ENCODE data around the gene MBL2. TPM values are rescaled to one million over a fixed set of nuclear protein-coding genes. Genes with fewer than 3 reads are reported as not detected.

The MBL2 gene
- total and polyA plus RNA-seq, 2 donors from 2014 or later: not detected

DNA sequence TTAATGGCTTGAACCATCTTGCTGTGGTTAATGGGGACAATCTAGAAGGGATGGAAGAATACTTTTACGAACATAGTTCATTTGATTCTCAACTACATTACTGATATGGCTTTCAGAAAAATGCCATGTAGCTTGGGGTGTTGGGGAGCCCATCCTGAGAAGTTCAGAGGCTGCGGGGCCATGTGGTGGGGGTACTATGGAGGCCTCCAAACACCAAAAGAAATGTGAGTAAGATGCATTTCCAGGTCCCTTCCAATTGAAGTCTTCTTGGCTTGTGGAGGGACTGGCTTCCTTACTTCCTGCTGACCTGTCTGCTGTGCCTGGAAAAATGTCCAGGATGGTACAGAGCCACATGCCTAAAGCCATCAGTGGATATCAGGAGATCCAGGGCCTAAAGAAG, 1.6 kb upstream of the MBL2 start:
- FAIRE-seq: no peak
- intact Hi-C loops (cut with DNase I): no loop called here
- TF ChIP-seq, protein P1, sequence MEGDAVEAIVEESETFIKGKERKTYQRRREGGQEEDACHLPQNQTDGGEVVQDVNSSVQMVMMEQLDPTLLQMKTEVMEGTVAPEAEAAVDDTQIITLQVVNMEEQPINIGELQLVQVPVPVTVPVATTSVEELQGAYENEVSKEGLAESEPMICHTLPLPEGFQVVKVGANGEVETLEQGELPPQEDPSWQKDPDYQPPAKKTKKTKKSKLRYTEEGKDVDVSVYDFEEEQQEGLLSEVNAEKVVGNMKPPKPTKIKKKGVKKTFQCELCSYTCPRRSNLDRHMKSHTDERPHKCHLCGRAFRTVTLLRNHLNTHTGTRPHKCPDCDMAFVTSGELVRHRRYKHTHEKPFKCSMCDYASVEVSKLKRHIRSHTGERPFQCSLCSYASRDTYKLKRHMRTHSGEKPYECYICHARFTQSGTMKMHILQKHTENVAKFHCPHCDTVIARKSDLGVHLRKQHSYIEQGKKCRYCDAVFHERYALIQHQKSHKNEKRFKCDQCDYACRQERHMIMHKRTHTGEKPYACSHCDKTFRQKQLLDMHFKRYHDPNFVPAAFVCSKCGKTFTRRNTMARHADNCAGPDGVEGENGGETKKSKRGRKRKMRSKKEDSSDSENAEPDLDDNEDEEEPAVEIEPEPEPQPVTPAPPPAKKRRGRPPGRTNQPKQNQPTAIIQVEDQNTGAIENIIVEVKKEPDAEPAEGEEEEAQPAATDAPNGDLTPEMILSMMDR (IDR thresholded peaks at IDR 0.05; ENCODE audit: borderline replicate concordance, extremely low read depth, insufficient read depth): no peak
- Histone ChIP-seq H3K27me3 (ENCODE audit: control insufficient read depth, insufficient read depth, low read length) (no peaks in the 10 kb centered on the region), H3K9me3 (ENCODE audit: control insufficient read depth in 2 of 3, insufficient read depth in 1 of 3, low read length in 3 of 3) (no peaks in the 10 kb centered on the region), H3K27ac (ENCODE audit: low read depth in 2 of 2, low read length in 2 of 2) (no peak overlapping the region), H3K4me3 (ENCODE audit: low read length in 3 of 3) (no peak overlapping the region), H3K4me1 (ENCODE audit: control insufficient read depth in 2 of 3, insufficient read depth in 2 of 3, low read depth in 1 of 3, low read length in 3 of 3) (no peaks in the 10 kb centered on the region), H3K36me3 (ENCODE audit: control insufficient read depth in 2 of 3, insufficient read depth in 3 of 3, low read length in 3 of 3) (no peaks in the 10 kb centered on the region), H3K9ac (ENCODE audit: low read length in 3 of 3) (no peak overlapping the region)
- no peak for DNase-seq

DNA sequence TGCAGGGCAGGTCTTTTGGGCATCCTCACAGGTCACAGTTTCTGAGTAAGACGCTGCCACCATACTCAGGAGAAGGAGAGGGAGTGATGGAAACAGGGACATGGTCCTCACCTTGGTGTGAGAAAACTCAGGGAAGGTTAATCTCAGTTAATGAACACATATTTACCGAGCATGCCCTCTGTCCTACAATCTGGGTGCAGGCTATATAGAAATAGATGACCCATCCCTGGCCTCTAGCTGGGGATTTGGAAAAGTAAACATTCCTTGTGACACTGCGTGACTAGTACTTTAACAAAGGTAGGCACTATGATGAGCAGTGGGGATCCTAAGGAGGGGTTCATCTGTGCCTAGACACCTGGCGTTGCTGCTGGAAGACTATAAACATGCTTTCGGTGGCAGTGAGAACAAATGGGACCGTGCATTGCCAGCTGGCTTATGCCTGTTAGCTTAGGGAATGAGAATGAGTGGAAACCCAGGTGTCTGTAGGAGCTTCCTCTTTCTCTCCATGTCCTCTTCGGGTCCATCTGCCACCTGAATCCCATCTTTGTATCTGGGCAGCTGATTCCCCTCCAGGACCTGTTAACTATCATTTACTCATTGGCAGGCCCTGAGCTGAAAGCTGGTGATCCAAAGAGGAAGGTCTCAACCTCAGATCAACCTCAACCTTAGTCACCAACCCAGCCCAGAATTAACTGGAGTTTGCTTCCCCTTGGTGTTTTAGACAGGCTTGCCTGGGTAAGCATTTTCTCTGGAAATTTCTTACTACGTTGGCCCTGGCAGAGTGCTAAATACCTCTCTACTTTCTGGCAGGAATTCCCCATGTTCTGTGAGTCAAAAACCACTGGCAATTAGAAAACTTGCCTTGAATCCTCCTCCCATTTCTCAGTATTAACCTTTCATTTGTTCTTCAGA, 794 bp downstream of the MBL2 start:
- no peaks in the 10 kb centered on the region for H3K36me3 ChIP-seq (ENCODE audit: control insufficient read depth in 2 of 3, insufficient read depth in 3 of 3, low read length in 3 of 3)
- no peaks in the 10 kb centered on the region for H3K4me1 ChIP-seq (ENCODE audit: control insufficient read depth in 2 of 3, insufficient read depth in 2 of 3, low read depth in 1 of 3, low read length in 3 of 3)
- intact Hi-C loops (cut with DNase I): no loop called here
- no peak overlapping the region for H3K9ac ChIP-seq (ENCODE audit: low read length in 3 of 3)
- FAIRE-seq (no peak), DNase-seq (no peak)
- TF ChIP-seq, protein P1 (IDR thresholded peaks at IDR 0.05; ENCODE audit: borderline replicate concordance, extremely low read depth, insufficient read depth): no peak
- H3K9me3 ChIP-seq (ENCODE audit: control insufficient read depth in 2 of 3, insufficient read depth in 1 of 3, low read length in 3 of 3): no peaks in the 10 kb centered on the region
- no peak overlapping the region for H3K4me3 ChIP-seq (ENCODE audit: low read length in 3 of 3)
- no peak overlapping the region for H3K27ac ChIP-seq (ENCODE audit: low read depth in 2 of 2, low read length in 2 of 2)
- H3K27me3 ChIP-seq (ENCODE audit: control insufficient read depth, insufficient read depth, low read length): no peaks in the 10 kb centered on the region

DNA sequence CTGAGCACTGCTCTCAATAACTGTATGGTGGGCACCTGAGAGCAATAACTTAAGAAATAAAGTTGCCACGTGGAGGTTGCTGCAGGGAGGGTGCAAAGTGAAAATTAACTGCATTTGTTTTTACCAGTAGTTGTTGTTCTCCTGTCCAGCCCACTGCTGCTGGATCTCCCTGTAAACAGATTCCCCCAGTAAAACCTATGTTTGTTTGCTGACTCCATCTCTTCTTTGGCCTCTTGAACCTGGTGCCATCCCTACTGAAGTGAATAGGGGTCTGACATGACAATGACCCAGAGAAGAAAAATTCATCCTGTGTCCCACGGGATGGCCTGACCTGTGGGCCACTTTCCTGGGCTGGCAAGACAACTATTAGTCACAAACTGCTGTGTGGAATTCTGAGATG, 1.7 kb downstream of the MBL2 start:
- no peaks in the 10 kb centered on the region for H3K36me3 ChIP-seq (ENCODE audit: control insufficient read depth in 2 of 3, insufficient read depth in 3 of 3, low read length in 3 of 3)
- DNase-seq: no peak
- no peak overlapping the region for H3K9ac ChIP-seq (ENCODE audit: low read length in 3 of 3)
- intact Hi-C loops (cut with DNase I): no loop called here
- TF ChIP-seq, protein P1 (IDR thresholded peaks at IDR 0.05; ENCODE audit: borderline replicate concordance, extremely low read depth, insufficient read depth): no peak
- no peaks in the 10 kb centered on the region for H3K4me1 ChIP-seq (ENCODE audit: control insufficient read depth in 2 of 3, insufficient read depth in 2 of 3, low read depth in 1 of 3, low read length in 3 of 3)
- no peak overlapping the region for H3K27ac ChIP-seq (ENCODE audit: low read depth in 2 of 2, low read length in 2 of 2)
- no peak for FAIRE-seq
- no peak overlapping the region for H3K4me3 ChIP-seq (ENCODE audit: low read length in 3 of 3)
- no peaks in the 10 kb centered on the region for H3K9me3 ChIP-seq (ENCODE audit: control insufficient read depth in 2 of 3, insufficient read depth in 1 of 3, low read length in 3 of 3)
- H3K27me3 ChIP-seq (ENCODE audit: control insufficient read depth, insufficient read depth, low read length): no peaks in the 10 kb centered on the region
